HFFc6 (cell line): ENCODE measurements around the gene SLC25A21. TPM values are rescaled to one million over a fixed set of nuclear protein-coding genes. Genes with fewer than 3 reads are reported as not detected.

Source experiments
- DNase-seq: peaks from one replicate; pipeline ENCODE4 v3.0.0-alpha.2; 2018
- H3K27ac Mint-ChIP-seq: 2 replicates; pipeline ENCODE4 v1.8.0; 2020; ENCODE audit warnings: mild to moderate bottlenecking, mixed read lengths
- H3K27me3 Mint-ChIP-seq: 2 replicates; pipeline ENCODE4 v1.8.0; 2021; ENCODE audit warnings: mild to moderate bottlenecking, moderate library complexity, mixed read lengths; ENCODE audit not compliant: insufficient read depth
- H3K36me3 Mint-ChIP-seq: 2 replicates; pipeline ENCODE4 v1.8.0; 2021; ENCODE audit warnings: low read depth, mixed read lengths
- H3K4me1 Mint-ChIP-seq: 2 replicates; pipeline ENCODE4 v1.8.0; 2020; ENCODE audit warnings: low read depth, mixed read lengths
- H3K4me3 Mint-ChIP-seq: 2 replicates; pipeline ENCODE4 v1.8.0; 2020; ENCODE audit warnings: mild to moderate bottlenecking, moderate library complexity, mixed read lengths
- H3K9me3 Mint-ChIP-seq: 2 replicates; pipeline ENCODE4 v1.8.0; 2020; ENCODE audit warnings: mild to moderate bottlenecking, mixed read lengths
- CTCF ChIP-seq: fragments of 200-600 bp; sonication (generic); IDR thresholded peaks from 2 replicates; pipeline ENCODE4 v1.5.0; 2021; ENCODE audit warnings: antibody characterized with exemption, mild to moderate bottlenecking
- total RNA-seq, 6 experiments: library from RNA; stranded (reverse); fragmentation: NEBNext Ultra II Directional; extraction: Animal tissue kit (Norgen Biotek cat#: 25700); gene quantifications; 2 replicates in 1 of 6; 3 replicates in 5 of 6; pipeline ENCODE4 v1.2.3, GENCODE V29; 2021

SLC25A21 gene
- total RNA-seq, 6 experiments from 2014 or later, result 0.33 to 1.1 (median 0.47) TPM

DNA sequence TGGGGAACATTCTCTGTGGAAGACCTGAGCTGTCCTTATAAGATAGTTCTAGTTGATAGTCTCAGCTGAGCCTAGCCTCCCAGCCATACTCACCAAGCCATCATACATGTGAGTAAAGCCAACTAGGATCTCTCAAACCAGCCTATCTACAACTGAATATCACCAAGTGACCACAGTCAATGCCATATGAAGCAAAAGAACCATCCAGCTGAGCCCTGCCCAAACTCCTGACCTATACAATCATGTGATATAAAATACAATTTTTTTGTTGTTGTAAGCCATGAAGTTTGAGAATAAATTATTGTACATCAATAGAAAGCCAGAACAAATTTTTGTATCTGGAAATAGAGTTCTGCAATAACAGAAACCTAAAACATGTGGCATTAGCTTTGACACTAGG lies 118.3 kb downstream of the SLC25A21 start:
- no peak for DNase-seq
- H3K4me3 Mint-ChIP-seq, result no peak overlapping the region
- TF ChIP-seq CTCF, result no peak
- H3K36me3 Mint-ChIP-seq, result no peaks in the 10 kb centered on the region
- H3K27me3 Mint-ChIP-seq, result no peaks in the 10 kb centered on the region; the same call in 1 of the 2 replicates
- no peak overlapping the region for H3K27ac Mint-ChIP-seq
- peaks cover 9% of the 10 kb centered on the region for H3K4me1 Mint-ChIP-seq
- peaks cover 7% of the 10 kb centered on the region; the same call in 1 of the 2 replicates for H3K9me3 Mint-ChIP-seq

DNA sequence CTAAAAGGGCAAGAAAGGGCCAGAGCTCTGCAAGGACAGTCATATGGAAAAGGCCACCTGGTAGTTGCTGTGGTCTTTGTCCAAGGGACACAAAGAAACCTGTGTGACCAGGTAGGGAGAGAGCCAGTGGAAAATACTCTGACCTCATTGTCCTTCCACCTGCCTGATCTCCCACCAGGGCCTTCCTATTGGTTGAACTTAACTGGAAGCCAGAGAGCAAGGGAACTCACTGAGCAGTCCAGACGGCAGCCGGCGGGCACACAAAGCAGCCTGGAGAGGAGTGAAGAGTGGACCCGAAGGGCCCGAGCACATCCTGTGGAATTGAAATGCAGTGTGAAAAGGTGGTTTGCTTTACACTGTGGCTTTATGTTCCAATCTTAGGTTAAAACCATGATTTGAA lies 120.7 kb downstream of the SLC25A21 start:
- DNase-seq, result no peak
- Mint-ChIP-seq H3K4me3 (no peak overlapping the region), H3K27me3 (peaks cover under 1% of the 10 kb centered on the region)

GRCh38 chr14:37051153-37051552 lies 121.3 kb downstream of the SLC25A21 start:
- no peak for DNase-seq
- Mint-ChIP-seq H3K36me3 (no peaks in the 10 kb centered on the region), H3K4me1 (peaks cover 26% of the 10 kb centered on the region), H3K27ac (no peak overlapping the region), H3K27me3 (peaks cover 4% of the 10 kb centered on the region), H3K9me3 (peaks cover 7% of the 10 kb centered on the region; the same call in 1 of the 2 replicates), H3K4me3 (no peak overlapping the region)
- TF ChIP-seq CTCF, result no peak

More for the DNA sequence above, 120.7 kb downstream of the SLC25A21 start:
- H3K4me1 Mint-ChIP-seq, result peaks cover 29% of the 10 kb centered on the region
- H3K27ac Mint-ChIP-seq, result no peak overlapping the region
- TF ChIP-seq CTCF, result no peak
- H3K9me3 Mint-ChIP-seq, result peaks cover 7% of the 10 kb centered on the region; the same call in 1 of the 2 replicates
- H3K36me3 Mint-ChIP-seq, result no peaks in the 10 kb centered on the region

DNA sequence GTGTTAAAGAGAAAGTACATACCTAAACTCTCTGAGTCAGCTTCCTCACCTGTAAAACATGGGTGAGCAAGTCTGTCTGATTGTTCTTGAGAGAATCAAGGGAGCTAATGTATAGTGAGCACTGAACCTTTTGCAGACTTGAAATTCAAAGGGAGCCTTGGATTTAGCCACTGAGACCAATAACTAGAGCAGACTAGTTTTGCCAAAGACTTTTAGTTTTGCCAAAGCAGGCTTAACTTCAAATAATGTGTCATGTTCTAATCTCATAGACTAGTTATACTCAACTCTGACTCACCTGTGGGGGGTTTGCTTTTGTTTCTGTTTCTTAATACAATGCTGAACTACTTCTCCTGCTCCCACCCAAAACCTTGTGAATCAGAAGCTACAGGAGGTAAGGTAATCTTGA lies 123.7 kb downstream of the SLC25A21 start:
- H3K4me3 Mint-ChIP-seq, result no peak overlapping the region
- H3K9me3 Mint-ChIP-seq, result no peaks in the 10 kb centered on the region
- DNase-seq, result no peak
- no peaks in the 10 kb centered on the region for H3K36me3 Mint-ChIP-seq
- H3K4me1 Mint-ChIP-seq, result peaks cover 26% of the 10 kb centered on the region
- no peak overlapping the region for H3K27ac Mint-ChIP-seq
- peaks cover 7% of the 10 kb centered on the region for H3K27me3 Mint-ChIP-seq
- no peak for TF ChIP-seq CTCF

DNA sequence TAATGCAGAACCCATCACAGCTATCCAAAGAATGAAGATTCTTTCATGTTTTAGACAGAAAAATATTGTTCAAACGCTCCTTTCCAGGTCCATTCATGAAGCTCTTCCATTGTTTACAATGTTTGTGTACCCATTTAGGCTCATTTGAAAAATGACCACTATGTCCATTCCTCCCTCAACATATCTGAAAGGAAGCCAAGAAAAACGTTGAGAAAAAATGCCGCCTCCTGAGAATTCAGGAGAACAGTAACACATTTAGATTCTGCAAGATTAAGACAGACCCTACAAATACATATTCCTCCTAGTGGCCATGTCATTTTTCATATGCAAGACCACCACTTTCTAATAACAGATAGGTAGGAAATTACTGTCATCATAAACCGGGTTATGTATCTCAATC lies 124.4 kb downstream of the SLC25A21 start:
- H3K27me3 Mint-ChIP-seq, result peaks cover 7% of the 10 kb centered on the region
- no peak overlapping the region for H3K27ac Mint-ChIP-seq

More for the DNA sequence above, 124.4 kb downstream of the SLC25A21 start:
- no peaks in the 10 kb centered on the region for H3K9me3 Mint-ChIP-seq
- TF ChIP-seq CTCF, result no peak
- peaks cover 26% of the 10 kb centered on the region for H3K4me1 Mint-ChIP-seq
- H3K4me3 Mint-ChIP-seq, result no peak overlapping the region
- H3K36me3 Mint-ChIP-seq, result no peaks in the 10 kb centered on the region
- no peak for DNase-seq
